GM12801 (cell line): ENCODE results near the gene KRTAP12-3.

Source experiments
- TF ChIP-seq, protein P1 (sequence below): IDR thresholded peaks from one replicate; pipeline ENCODE4 v1.5.1; 2011; ENCODE audit warnings: control low read depth; ENCODE audit not compliant: insufficient read length; ENCODE audit errors: extremely low read depth

KRTAP12-3 gene

GRCh38 chr21:44697811-44698734 lies 40.3 kb downstream of the KRTAP12-3 start:
- TF ChIP-seq, protein P1, sequence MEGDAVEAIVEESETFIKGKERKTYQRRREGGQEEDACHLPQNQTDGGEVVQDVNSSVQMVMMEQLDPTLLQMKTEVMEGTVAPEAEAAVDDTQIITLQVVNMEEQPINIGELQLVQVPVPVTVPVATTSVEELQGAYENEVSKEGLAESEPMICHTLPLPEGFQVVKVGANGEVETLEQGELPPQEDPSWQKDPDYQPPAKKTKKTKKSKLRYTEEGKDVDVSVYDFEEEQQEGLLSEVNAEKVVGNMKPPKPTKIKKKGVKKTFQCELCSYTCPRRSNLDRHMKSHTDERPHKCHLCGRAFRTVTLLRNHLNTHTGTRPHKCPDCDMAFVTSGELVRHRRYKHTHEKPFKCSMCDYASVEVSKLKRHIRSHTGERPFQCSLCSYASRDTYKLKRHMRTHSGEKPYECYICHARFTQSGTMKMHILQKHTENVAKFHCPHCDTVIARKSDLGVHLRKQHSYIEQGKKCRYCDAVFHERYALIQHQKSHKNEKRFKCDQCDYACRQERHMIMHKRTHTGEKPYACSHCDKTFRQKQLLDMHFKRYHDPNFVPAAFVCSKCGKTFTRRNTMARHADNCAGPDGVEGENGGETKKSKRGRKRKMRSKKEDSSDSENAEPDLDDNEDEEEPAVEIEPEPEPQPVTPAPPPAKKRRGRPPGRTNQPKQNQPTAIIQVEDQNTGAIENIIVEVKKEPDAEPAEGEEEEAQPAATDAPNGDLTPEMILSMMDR, result no peak

- TF ChIP-seq, protein P1, result no peak
These were observed 41.8 kb downstream of the KRTAP12-3 start for GRCh38 chr21:44699502-44700001.

- TF ChIP-seq, protein P1, result no peak
These were observed 42.6 kb downstream of the KRTAP12-3 start for GRCh38 chr21:44700101-44701022.

DNA sequence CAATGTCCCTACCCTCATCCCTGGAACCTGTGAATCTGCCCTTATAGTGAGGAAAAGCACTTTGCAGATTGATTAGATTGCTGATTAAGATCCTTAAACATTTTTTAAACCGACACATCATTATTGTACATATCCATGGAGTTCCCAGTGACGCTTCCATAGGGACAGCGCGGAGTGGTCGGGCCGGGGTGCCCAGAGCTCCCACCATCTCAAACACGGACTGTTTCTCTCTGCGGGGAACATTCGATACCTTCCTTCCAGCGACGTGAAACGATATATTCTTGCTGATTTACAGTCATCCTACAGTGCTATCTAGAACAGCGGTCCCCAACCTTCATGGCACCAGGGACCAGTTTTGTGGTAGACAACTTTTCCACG lies 43.3 kb downstream of the KRTAP12-3 start:
- TF ChIP-seq, protein P1, result no peak

- TF ChIP-seq, protein P1, result no peak
These were observed 43.8 kb downstream of the KRTAP12-3 start for GRCh38 chr21:44701541-44701940.

DNA sequence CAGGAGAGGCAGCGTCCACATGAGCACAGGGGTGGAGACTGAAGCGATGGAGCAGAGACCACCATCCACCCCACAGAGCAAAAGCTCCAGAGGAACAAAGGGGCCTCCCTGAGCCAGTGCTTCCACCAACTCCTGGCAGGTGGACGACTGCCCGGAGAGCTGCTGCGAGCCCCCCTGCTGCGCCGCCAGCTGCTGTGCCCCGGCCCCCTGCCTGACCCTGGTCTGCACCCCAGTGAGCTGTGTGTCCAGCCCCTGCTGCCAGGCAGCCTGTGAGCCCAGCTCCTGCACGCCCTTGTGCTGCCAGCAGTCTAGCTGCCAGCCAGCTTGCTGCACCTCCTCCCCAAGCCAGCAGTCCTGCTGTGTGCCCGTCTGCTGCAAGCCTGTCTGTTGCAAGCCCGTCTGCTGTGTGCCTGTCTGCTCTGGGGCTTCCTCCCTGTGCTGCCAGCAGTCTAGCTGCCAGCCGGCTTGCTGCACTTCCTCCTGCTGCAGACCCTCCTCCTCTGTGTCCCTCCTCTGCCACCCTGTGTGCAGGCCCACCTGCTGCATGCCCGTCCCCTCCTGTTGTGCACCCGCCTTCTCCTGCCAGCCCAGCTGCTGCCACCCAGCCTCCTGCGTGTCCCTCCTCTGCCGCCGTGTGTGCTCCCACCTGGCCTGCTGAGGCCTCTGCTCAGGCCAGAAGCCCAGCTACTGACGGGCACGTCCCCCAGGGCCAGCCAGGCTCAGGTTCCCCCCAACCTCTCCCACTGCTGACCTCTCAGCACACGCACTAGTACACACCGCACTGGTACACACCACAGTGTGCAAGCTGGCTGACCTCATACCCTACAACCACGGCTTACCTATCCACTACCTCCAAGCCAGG lies 44.6 kb downstream of the KRTAP12-3 start:
- TF ChIP-seq, protein P1, result no peak
